Measurements from ENCODE around the gene IFT22. TPM values are rescaled to one million over a fixed set of nuclear protein-coding genes. Genes with fewer than 3 reads are reported as not detected.
"Not testable (repeated sequence)": the region's sequence is repeated elsewhere in the genome, so short reads cannot be mapped to it uniquely, and the experiment has no call there.

IFT22 gene
- total RNA-seq, 1 donor from 2014 or later: 9.8 TPM

DNA sequence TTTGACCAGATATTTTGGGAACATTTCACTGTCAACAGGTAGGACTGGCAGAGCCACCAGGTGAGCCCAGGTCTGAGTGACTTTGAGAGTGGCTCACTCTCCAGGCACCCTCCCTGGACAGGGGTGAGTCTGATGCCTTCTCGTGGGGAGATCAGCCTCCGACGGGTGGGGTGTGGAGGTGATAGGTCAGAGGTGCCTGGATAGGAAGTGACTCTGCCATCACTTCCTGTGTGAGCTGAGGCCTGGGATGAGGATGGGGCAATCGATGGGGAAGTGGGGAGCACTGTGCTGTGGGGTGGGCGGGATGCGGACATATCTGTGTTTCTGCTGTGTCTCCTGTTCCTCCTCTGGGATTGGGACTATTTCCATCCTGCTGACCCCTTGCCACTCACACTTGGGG lies 34.6 kb downstream of the IFT22 start:
- DNase-seq (no peak), ATAC-seq (ENCODE audit: low read depth) (no peak)
- Mint-ChIP-seq H3K27me3 (peaks cover 10% of the 10 kb centered on the region), H3K9me3 (no peaks in the 10 kb centered on the region), H3K4me3 (no peak overlapping the region), H3K4me1 (peaks cover 20% of the 10 kb centered on the region), H3K27ac (no peak overlapping the region), H3K36me3 (ENCODE audit: low read depth) (no peaks in the 10 kb centered on the region)
- TF ChIP-seq, protein P1, sequence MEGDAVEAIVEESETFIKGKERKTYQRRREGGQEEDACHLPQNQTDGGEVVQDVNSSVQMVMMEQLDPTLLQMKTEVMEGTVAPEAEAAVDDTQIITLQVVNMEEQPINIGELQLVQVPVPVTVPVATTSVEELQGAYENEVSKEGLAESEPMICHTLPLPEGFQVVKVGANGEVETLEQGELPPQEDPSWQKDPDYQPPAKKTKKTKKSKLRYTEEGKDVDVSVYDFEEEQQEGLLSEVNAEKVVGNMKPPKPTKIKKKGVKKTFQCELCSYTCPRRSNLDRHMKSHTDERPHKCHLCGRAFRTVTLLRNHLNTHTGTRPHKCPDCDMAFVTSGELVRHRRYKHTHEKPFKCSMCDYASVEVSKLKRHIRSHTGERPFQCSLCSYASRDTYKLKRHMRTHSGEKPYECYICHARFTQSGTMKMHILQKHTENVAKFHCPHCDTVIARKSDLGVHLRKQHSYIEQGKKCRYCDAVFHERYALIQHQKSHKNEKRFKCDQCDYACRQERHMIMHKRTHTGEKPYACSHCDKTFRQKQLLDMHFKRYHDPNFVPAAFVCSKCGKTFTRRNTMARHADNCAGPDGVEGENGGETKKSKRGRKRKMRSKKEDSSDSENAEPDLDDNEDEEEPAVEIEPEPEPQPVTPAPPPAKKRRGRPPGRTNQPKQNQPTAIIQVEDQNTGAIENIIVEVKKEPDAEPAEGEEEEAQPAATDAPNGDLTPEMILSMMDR (IDR thresholded peaks at IDR 0.05): no peak
- ChIA-PET CTCF (no interaction called here), POLR2A (no interaction called here)
- intact Hi-C loops (cut with micrococcal nuclease): no loop called here

DNA sequence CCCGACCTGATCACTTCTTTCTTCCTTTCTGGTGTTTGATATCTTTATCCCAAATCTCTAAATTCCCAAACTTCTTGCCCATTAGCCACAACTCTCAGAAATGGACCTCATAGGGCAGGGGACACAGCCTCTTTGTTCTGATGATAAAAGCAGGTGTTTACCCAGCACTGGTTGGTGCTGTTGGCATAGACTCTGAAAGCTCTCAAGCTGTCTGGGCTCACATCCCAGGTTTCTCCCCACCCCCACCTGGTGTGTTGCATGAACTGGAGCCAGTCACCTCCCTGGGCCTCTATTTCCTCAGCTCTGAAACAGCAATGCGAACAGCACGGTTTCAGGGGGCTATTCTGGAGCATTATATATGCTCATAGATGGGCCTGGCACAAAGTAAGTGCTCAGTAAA lies 35.7 kb downstream of the IFT22 start:
- ATAC-seq (ENCODE audit: low read depth); H3K27ac Mint-ChIP-seq; POLR2A ChIA-PET; DNase-seq; H3K4me3 Mint-ChIP-seq; intact Hi-C loops (cut with micrococcal nuclease); H3K27me3 Mint-ChIP-seq; H3K36me3 Mint-ChIP-seq (ENCODE audit: low read depth); H3K9me3 Mint-ChIP-seq: not testable (repeated sequence)
- CTCF ChIA-PET: interaction anchor here (1.5 kb wide), 1 partner anchor 141 kb away, joined by 9 read pairs; no protein-coding TSS in a partner anchor
- H3K4me1 Mint-ChIP-seq: peaks cover 20% of the 10 kb centered on the region

DNA sequence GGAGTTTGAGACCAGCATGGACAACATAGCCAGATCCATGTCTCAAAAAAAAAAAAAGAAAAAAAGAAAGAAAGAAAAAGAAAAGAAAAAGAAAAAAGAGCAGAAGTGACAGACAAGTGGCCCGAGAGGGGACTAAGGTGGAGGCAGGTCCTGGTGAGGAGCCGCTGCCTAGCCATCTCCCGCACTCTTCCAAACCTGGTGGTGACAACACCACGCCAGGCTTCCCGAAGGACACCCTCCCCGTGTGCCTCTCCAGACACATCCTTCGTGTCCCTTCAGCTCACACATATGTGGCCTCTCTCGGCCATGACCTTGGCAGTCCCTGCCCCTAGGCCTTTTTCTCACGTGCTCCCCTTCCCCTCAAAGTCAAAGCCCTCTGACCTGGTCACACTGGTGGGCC lies 36.4 kb downstream of the IFT22 start:
- DNase-seq: no peak
- peaks cover 13% of the 10 kb centered on the region for H3K4me1 Mint-ChIP-seq
- ChIA-PET CTCF (interaction anchor here (0.6 to 1.5 kb wide), 3 partner anchors 16 to 141 kb away, joined by 3 to 9 read pairs (median 4); no protein-coding TSS in a partner anchor), POLR2A (no interaction called here)
- intact Hi-C loops (cut with micrococcal nuclease): no loop called here
- TF ChIP-seq, protein P1 (IDR thresholded peaks at IDR 0.05): no peak
- no peak for ATAC-seq (ENCODE audit: low read depth)
- H3K36me3 Mint-ChIP-seq (ENCODE audit: low read depth): no peaks in the 10 kb centered on the region
- peaks cover 4% of the 10 kb centered on the region for H3K27me3 Mint-ChIP-seq
- no peak overlapping the region for H3K27ac Mint-ChIP-seq
- no peaks in the 10 kb centered on the region for H3K9me3 Mint-ChIP-seq
- no peak overlapping the region for H3K4me3 Mint-ChIP-seq

DNA sequence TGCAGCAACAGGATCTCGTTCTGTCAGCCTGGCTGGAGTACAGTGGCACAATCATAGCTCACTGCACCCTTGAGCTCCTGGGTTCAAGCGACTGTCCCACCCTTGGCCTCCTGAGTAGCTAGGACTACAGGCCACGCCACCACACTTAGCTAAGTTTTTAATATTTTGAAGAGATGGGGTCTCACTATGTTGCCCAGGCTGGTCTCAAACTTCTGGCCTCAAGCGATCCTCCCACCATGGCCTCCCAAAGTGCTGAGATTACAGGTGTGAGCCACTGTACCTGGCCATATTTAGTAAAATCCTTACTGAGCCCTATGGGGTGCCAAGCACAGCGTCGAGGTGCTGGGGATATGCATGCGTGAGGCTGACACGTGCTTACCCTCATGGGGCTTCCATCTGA lies 40.7 kb downstream of the IFT22 start:
- ATAC-seq (ENCODE audit: low read depth); DNase-seq; H3K4me1 Mint-ChIP-seq; intact Hi-C loops (cut with micrococcal nuclease); H3K9me3 Mint-ChIP-seq; H3K36me3 Mint-ChIP-seq (ENCODE audit: low read depth); POLR2A ChIA-PET; H3K4me3 Mint-ChIP-seq; H3K27ac Mint-ChIP-seq: not testable (repeated sequence)
- H3K27me3 Mint-ChIP-seq: peaks cover 14% of the 10 kb centered on the region
- CTCF ChIA-PET: interaction anchor here (4.4 kb wide), 1 partner anchor 137 kb away, joined by 17 read pairs; no protein-coding TSS in a partner anchor

DNA sequence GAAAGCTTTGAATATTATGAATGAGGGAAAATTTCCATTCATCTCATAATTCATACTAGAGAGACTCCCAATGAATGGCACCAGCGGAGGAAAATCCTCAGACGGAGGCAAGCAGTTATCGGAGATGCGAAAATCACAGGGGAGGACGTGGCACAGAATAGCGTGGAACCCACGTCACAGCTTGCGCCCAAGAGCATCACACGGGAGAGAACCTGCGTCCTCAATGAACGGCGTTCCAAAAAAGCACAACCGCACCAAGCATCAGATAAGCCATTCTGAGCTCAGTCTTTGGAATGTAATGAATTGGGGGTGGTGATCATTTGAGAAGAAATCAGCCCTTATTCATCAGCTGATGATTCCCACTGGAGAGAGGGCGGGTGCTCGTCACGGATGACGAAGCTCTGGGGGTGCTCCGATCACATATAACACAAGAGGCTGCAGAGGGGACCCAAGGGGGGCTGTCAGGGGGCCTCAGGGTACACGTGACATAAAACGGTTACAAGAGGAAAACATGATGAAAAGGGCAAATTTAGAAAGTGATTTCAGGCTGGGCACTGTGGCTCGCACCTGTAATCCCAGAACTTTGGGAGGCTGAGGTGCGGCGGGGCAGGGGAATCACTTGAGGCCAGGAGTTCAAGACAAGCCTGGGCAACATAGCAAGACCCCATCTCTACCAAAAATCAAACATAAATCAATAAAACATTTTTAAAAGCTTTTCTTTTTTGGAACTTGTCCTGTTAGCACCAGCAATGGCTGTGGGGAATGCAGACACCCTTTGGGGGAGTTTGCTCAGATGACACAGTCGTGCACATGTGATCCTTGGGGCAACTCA lies 42.9 kb downstream of the IFT22 start:
- TF ChIP-seq, protein P1 (IDR thresholded peaks at IDR 0.05): no peak
- H3K4me3 Mint-ChIP-seq: no peak overlapping the region
- no peak for DNase-seq

DNA sequence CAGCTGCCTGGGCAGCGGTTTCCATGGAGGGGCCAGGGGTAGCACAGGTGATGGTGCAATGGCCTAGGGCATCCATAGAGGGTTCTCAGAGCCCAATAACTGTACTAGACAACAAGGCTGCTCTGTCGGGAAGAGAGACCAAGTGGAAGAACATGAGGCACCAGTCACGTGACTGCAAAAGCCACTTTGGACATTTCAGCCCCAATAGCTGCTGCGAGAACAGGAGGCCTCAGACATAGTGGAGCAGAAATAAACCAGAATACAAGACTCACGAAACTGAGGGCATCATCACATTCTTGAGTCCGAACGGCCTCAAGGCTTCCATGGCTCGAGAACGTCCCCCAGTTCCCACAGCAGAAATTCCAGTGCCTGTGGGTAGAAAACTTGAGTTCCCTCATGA lies 44.5 kb downstream of the IFT22 start:
- H3K4me1 Mint-ChIP-seq: no peaks in the 10 kb centered on the region
- H3K4me3 Mint-ChIP-seq: no peak overlapping the region
- H3K27ac Mint-ChIP-seq: no peak overlapping the region
- peaks cover 16% of the 10 kb centered on the region for H3K27me3 Mint-ChIP-seq
- TF ChIP-seq, protein P1 (IDR thresholded peaks at IDR 0.05): no peak
- intact Hi-C loops (cut with micrococcal nuclease): no loop called here
- DNase-seq: no peak
- ChIA-PET POLR2A (no interaction called here), CTCF (interaction anchor here (4.4 kb wide), 1 partner anchor 133 kb away, joined by 17 read pairs; no protein-coding TSS in a partner anchor)
- no peak for ATAC-seq (ENCODE audit: low read depth)
- H3K9me3 Mint-ChIP-seq: no peaks in the 10 kb centered on the region
- no peaks in the 10 kb centered on the region for H3K36me3 Mint-ChIP-seq (ENCODE audit: low read depth)

More for the DNA sequence above, 42.9 kb downstream of the IFT22 start:
- intact Hi-C loops (cut with micrococcal nuclease): no loop called here
- Mint-ChIP-seq H3K9me3 (no peaks in the 10 kb centered on the region), H3K36me3 (ENCODE audit: low read depth) (no peaks in the 10 kb centered on the region), H3K27ac (no peak overlapping the region), H3K4me1 (peaks cover 5% of the 10 kb centered on the region), H3K27me3 (peaks cover 15% of the 10 kb centered on the region)
- ChIA-PET CTCF (interaction anchor here (1.2 to 4.4 kb wide), 3 partner anchors 14 to 135 kb away, joined by 3 to 17 read pairs (median 3); no protein-coding TSS in a partner anchor), POLR2A (no interaction called here)
- no peak for ATAC-seq (ENCODE audit: low read depth)

Data from activated B cell treated with CpG ODN at 0.5 μM for 24 hours (primary cell).